Activated T-cell treated with anti-CD3 and anti-CD28 coated beads, Interleukin-2, amount 50 U/mL, for 1 hour (primary cell): Measurements from ENCODE around the gene BCAS2.
"Not testable (repeated sequence)": the region's sequence is repeated elsewhere in the genome, so short reads cannot be mapped to it uniquely, and the experiment has no call there.

Experiments used
- DNase-seq: peaks from one replicate; pipeline ENCODE4 v3.0.0-alpha.2; 2020

Gene BCAS2

DNA sequence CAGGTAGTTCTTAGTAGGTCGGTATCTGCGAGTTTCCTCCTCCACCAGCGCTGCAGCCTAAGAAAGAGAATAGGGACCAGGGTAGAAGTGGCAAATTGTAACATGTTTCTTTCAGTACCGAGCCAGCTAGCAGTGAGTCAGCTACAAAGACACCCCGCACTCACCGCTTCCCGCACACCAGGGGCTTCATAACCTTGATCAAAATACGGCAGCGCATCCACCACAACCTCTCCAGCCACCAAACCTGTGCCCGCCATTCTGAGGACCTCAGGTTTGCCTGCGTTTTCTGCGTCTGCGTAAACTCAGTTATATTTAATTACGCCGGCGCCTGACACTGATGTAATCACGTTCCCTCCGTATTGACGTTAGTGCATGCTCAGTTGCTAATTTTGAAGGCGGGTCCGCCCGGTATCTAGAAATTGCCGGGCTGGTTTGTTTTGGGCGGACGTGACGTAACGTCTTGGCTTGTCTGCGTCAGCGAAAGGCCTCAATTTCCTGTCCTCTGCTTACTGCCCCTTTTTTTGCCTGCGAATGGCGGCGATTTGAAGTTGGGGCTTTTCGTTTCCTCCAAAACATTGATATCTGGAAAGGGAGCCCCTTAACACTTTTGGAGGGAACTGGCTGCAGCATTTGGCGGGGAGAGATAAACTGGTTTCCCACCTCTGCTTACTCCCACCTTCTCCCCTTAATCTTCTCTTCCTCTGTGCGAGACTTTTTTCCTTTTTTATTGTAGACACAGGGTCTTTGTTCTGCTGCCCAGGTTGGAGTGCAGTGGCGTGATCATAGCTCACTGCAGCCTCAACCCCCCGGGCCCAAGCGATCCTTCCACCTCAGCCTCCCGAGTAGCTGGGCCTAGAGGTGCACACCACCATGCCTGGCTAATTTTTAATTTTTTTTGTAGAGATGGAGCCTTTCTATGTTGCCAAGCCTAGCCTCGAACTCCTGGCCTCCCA lies at the start of gene BCAS2:
Gene BCAS2 (minus strand): TSS at position 281 of the 953 bp plus-strand sequence. CDS start 24 bp downstream, at position 257.
- DNase-seq: peak; percentile 92

GRCh38 chr1:114627107-114627506 lies 45.7 kb upstream of the BCAS2 start:
- no peak for DNase-seq

DNA sequence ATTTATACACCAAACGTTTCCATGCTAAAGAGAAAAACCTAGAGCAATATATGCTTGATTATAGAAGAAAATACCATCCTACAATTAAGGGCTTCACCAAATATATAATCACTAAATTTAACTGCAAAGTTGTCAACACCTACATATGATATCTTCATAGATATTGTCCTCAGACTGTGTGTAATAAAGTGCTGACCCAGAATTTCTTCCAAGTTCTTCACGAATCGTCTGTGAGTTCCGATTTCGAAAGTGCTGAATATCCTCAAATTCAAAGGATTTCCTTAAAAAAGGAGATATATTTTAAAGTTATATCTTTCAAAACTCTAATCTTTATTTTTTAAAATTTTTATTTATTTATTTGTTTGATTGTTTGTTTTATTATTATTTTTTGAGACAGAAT lies 41.9 kb upstream of the BCAS2 start:
- no peak for DNase-seq

DNA sequence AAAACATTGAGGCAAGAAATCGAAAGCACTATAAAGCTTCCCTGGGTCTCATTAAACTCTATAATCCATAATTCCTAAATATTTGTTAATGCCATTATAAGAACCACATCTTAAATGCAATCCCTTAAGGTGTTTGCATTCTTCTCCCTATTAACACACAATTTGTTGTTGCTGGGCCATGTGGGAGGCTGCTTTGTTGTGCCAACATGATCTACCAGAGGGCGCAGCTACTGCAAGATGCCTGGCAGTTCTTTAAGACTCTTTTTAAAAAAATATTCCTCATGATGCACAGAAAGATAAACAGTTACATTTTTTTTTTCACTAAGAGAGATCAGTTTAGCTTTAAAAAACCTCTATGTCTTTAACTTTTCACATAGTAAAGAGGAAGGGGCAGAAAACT lies 39.0 kb upstream of the BCAS2 start:
- no peak for DNase-seq

GRCh38 chr1:114618606-114619005 lies 37.2 kb upstream of the BCAS2 start:
- DNase-seq: no peak

DNA sequence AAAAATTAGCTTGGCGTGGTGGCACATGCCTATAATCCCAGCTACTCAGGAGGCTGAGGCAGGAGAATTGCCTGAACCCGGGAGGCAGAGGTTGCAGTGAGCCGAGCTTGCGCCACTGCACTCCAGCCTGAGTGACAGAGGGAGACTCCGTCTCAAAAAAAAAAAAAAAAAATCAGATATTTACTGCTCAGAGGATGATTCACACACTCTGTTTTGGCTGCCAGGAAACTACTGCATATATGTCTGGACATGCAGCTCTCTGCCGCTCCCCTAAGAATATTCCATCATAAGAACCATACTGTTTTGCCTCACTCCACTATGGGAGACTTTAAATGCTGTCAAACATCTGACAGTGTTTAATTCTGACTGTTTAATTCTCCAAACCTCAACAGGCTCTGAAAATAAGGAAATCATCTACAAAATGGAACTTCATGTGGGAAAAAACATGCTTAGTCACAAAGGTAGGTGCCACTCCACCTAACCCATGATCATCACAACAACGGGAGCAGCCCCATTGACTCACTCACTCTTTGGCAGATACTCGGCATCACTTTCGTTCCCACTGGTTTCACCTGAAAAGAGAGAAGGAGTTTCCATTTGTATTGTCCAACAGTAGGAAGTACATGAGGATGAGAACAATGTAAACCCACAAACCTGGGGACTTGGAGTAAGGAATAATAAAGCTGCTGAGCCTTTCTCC lies 29.3 kb upstream of the BCAS2 start:
- no peak for DNase-seq

GRCh38 chr1:114609826-114610225 lies 28.4 kb upstream of the BCAS2 start:
- DNase-seq: no peak

DNA sequence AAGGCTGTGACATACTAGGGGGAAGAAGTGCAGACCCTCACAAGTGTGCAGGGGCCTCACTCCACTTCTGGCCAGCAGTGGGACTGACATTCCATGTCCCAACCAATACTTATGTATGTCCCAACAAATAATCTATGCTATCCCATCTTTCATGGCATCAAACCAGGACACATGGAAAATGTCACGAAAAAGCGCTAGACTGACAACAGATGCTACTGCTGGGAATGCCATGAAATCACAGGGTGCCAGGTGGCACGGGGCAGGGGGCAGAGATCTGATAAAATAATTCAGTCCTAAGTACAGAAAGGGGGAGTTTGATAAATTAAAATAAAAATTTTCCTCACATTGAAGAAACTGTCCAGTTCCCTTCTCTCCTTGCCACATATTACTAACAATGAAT lies 27.6 kb upstream of the BCAS2 start:
- no peak for DNase-seq

- no peak for DNase-seq
These were observed 25.8 kb upstream of the BCAS2 start for GRCh38 chr1:114607223-114607622.

DNA sequence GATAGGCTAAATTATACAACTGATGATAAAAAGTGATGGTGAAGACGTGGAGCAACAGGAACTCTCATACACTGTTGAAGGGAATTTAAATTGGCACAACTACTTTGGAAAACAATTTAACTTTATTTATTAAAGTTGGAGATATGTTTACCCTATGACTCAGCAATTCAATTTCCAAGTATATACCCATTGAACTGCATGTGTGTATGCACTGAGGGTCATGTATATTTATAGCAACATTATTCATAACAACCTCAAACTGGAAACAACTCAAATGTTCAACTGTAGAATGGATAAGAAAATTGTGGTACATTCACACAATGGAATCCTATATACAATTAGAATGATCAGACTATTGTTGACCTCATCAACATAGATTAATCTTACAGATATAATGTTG lies 16.5 kb upstream of the BCAS2 start:
- no peak for DNase-seq

DNA sequence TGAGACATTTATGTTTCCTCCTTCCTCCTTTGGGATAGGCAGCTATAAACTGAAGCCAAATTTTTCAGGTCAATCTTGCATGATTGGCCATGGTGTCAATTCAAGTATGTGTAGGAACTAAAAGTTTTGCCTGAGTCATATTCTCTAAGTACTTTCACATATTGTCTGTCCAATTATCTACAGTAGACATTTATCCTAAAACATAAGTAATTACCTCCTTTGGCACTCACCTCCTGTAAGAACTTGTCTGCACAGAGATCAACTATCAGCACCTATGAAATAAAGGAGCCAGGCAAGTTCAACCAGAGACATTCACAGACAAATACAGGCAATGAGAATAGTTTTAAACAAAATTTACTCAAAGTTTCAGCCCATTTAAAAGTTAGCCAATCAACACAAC lies 14.2 kb upstream of the BCAS2 start:
- no peak for DNase-seq

DNA sequence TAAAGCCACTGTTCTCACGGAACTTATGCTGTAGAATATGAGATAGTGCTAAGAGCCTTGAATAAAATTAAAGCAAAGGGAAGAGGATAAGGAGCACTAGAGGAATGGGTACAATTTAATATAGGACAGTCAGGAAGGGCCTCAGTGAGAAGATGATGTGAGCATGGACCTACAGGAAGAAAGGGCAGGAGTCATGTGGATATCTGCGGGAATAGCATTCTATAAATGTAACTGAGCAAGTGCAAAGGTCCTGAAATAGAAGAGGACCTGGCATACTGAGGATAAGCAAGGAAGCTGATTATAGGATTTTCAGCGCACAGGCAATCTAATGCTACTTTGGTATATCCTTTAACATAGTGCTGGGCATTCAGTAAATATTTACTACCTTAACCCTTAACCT lies 12.6 kb upstream of the BCAS2 start:
- no peak for DNase-seq

DNA sequence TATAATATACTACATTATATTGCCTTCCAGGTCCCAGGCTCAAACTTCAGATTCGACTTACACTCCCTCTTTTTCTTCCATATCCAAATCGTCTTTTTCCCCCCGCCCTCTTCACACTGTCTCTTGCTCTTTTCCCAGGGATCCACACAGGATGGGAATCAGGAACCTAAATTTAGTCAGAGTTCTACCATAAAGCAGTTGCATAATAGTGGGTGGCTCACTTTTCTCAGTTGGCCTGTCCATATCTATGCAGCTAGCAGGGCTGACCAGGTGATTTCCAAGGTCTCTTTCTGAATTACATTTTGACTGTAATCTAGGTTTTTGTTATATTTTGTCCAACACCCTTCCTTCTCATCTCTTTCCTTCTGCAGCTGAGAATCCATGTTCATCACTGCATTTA lies 7.7 kb upstream of the BCAS2 start:
- no peak for DNase-seq

- DNase-seq: no peak
These were observed 6.8 kb upstream of the BCAS2 start for GRCh38 chr1:114588196-114588689.

DNA sequence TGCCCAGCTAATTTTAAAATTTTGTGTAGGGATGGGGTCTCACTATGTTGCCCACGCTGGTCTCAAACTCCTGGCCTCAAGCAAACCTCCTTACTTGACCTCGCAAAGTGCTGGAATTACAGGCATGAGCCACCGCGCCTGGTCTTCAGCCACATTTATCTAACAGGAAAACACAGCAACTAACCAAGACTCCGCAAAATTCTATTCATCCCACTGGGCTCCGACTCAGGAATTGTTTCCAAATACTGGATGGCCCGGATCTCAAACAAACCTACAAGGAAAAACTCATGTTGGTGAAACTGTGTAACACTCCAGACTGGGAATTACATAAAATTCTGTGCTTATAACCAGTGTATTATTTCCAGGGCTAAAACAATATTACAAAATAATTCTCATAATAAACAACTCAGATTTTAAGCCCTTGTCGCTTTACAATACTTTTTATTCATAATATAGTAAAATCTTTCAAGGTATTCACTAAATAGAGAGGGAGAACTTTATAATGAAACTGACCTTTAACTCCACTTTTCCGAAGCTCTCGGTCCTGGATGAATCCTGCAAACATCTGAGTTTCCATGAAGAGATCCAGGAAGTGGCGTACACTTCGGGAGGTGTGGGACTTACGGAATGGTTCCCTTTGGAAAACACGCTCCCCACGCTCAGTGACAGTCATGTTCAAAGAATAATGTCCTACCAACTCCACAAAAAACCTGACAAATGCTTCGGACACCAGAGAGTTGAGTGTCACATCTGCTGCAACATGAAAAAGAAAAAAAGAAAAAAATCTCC lies 6.0 kb upstream of the BCAS2 start:
- DNase-seq: no peak

DNA sequence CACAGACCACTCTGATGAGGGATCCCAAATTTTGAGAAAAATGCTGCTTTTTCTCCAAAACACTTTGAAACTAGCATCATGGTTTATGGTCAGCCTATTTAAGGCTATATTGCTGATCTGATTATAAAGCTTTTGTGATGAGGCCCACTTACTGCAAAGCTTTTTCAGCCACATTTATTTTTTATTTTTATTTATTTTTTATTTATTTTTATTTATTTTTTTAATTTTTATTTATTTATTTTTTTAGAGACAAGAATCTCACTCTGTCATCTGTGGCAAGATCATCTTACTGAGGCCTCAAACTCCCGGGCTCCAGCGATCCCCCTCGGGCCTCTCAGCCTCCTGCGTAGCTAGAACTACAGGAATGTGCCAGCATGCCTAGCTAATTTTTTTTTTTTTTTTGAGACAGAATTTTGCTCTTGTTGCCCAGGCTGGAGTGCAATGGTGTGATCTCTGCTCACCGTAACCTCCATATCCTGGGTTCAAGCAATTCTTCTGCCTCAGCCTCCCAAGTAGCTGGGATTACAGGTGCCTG lies 5.2 kb upstream of the BCAS2 start:
- DNase-seq: no peak

DNA sequence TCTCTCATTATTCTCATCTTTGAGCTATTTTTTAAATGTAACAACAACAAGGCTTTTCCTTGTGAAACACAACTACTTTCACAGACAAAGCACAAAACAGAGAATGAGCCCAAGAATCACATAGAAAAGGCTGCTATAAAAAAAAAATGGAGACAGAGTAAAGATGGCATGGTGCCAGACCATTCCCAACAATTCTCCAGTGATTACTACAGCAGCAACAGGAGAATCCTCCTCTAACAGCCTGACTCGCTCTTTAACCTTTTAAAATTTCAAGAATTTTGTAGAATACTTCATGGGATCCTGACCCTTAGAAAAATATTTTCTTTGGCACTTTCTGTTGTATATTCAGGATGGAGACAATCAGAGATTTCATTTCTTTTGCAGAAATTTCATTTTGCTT lies 3.8 kb upstream of the BCAS2 start:
- no peak for DNase-seq

GRCh38 chr1:114574365-114574764 lies 7.0 kb downstream of the BCAS2 start:
- no peak for DNase-seq

DNA sequence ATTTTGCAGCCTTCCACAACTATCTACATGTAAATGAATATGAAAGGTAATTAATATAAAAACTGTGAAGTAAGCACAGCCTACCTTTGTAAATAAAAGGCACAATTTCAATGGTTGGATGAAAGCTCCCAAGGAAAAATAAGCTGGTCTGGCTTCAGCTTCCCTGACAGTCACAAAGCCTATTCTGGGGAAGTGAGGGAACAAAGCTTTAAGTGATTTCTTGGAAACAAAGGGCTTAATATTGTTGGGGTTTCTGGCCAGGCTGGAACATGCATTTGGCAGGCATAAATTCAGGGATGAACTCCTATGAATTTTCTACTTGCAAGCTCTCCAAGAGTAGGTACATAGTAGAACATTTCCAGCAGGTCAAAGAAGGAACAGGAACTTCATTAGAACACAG lies 17.3 kb downstream of the BCAS2 start:
- no peak for DNase-seq

DNA sequence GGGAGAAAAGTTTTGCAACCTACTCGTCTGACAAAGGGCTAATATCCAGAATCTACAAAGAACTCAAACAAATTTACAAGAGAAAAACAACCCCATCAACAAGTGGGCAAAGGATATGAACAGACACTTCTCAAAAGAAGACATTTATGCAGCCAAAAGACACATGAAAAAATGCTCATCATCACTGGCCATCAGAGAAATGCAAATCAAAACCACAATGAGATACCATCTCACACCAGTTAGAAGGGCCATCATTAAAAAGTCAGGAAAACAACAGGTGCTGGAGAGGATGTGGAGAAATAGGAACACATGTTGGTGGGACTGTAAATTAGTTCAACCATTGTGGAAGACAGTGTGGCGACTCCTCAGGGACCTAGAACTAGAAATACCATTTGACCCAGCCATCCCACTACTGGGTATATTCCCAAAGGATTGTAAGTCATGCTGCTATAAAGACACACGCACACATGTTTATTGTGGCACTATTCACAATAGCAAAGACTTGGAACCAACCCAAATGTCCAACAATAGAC lies 18.4 kb downstream of the BCAS2 start:
- not testable (repeated sequence) for DNase-seq

DNA sequence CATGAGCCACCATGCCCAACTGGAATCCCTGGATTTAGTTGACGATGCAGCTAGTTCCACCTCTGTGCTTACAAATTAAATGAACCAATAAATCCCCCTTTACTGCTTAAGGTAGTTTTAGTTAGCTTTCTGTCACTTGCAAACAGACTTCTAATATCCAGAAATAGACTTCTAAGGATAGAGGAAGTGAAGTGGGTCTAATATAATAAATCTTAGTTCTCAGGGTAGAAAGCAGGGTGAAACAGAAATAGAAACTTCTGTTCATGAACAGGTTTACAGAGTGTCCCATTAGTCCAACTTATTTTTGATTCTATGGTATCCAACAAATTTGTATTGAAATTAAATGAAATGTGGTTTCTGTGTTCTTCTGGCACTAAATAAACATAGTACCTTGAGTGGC lies 20.1 kb downstream of the BCAS2 start:
- no peak for DNase-seq

DNA sequence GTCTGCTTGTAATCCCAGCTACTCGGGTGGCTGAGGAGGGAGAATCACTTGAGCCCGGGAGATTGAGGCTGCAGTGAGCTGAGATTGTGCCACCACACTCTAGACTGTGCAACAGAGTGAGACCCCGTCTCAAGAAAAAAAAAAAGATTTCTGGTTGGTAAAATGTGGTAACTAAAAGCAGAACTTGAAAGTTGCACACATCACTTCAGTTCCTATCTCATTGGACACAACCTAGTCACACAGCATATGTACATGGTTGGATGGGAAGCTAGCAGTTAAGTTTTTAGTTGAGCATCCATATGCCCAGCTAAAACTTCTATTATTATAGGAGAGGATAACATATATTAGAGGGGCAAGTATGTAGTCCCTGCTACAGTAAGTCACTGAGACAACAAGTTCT lies 22.1 kb downstream of the BCAS2 start:
- DNase-seq: no peak

- DNase-seq: no peak
These were observed 22.9 kb downstream of the BCAS2 start for GRCh38 chr1:114558544-114558943.
